Measurements from ENCODE around the gene PEF1.
A peak's percentile ranks its signal among the peaks of the same experiment; 100 is the strongest.

Gene PEF1

GRCh38 chr1:31615414-31615813 is 29.3 kb downstream of the PEF1 start:
- no peak for DNase-seq (ENCODE audit: low spot score in 2 of 2)
- Histone ChIP-seq H3K27me3 (ENCODE audit: low read depth) (peaks cover 6% of the 10 kb centered on the region; the same call in 1 of the 2 replicates), H3K4me1 (no peaks in the 10 kb centered on the region; the same call in 1 of the 2 replicates), H3K36me3 (replicated peaks) (no peaks in the 10 kb centered on the region), H3K4me3 (no peak overlapping the region), H3K9me3 (no peaks in the 10 kb centered on the region)
- in situ Hi-C loops (cut with MboI; ENCODE audit: low sequenced_read_pairs): no loop called here

GRCh38 chr1:31614414-31615005 is 30.2 kb downstream of the PEF1 start:
- no peak for DNase-seq (ENCODE audit: low spot score in 2 of 2)
- no peaks in the 10 kb centered on the region for H3K36me3 ChIP-seq (replicated peaks)
- in situ Hi-C loops (cut with MboI; ENCODE audit: low sequenced_read_pairs): no loop called here
- no peaks in the 10 kb centered on the region for H3K9me3 ChIP-seq
- no peak overlapping the region for H3K4me3 ChIP-seq
- H3K27me3 ChIP-seq (ENCODE audit: low read depth): peaks cover 8% of the 10 kb centered on the region; the same call in 1 of the 2 replicates
- H3K4me1 ChIP-seq: no peaks in the 10 kb centered on the region; the same call in 1 of the 2 replicates

GRCh38 chr1:31609514-31610118 is 35.1 kb downstream of the PEF1 start:
- Histone ChIP-seq H3K4me1 (no peaks in the 10 kb centered on the region), H3K4me3 (no peak overlapping the region), H3K36me3 (replicated peaks) (no peaks in the 10 kb centered on the region), H3K27me3 (ENCODE audit: low read depth) (peaks cover 14% of the 10 kb centered on the region; the same call in 1 of the 2 replicates), H3K9me3 (no peaks in the 10 kb centered on the region)
- no peak for DNase-seq (ENCODE audit: low spot score in 2 of 2)
- in situ Hi-C loops (cut with MboI; ENCODE audit: low sequenced_read_pairs): no loop called here

GRCh38 chr1:31607360-31607759 is 37.3 kb downstream of the PEF1 start:
- H3K9me3 ChIP-seq: no peaks in the 10 kb centered on the region
- H3K36me3 ChIP-seq (replicated peaks): no peaks in the 10 kb centered on the region
- peaks cover 4% of the 10 kb centered on the region; the same call in 1 of the 2 replicates for H3K4me1 ChIP-seq
- DNase-seq (ENCODE audit: low spot score in 2 of 2): no peak
- H3K27me3 ChIP-seq (ENCODE audit: low read depth): peaks cover 16% of the 10 kb centered on the region; the same call in 1 of the 2 replicates
- H3K4me3 ChIP-seq: no peak overlapping the region
- in situ Hi-C loops (cut with MboI; ENCODE audit: low sequenced_read_pairs): no loop called here

- in situ Hi-C loops (cut with MboI; ENCODE audit: low sequenced_read_pairs): no loop called here
- Histone ChIP-seq H3K27me3 (ENCODE audit: low read depth) (peaks cover 16% of the 10 kb centered on the region; the same call in 1 of the 2 replicates), H3K4me1 (peaks cover 4% of the 10 kb centered on the region; the same call in 1 of the 2 replicates), H3K36me3 (replicated peaks) (no peaks in the 10 kb centered on the region), H3K9me3 (no peaks in the 10 kb centered on the region), H3K4me3 (no peak overlapping the region)
- DNase-seq (ENCODE audit: low spot score in 2 of 2): no peak
Measured at GRCh38 chr1:31605908-31606427, 38.7 kb downstream of the PEF1 start.

GRCh38 chr1:31602081-31602480 is 42.6 kb downstream of the PEF1 start:
- no peak for DNase-seq (ENCODE audit: low spot score in 2 of 2)
- Histone ChIP-seq H3K9me3 (no peaks in the 10 kb centered on the region), H3K27me3 (ENCODE audit: low read depth) (peaks cover 4% of the 10 kb centered on the region; the same call in 1 of the 2 replicates), H3K4me1 (peaks cover 4% of the 10 kb centered on the region; the same call in 1 of the 2 replicates), H3K36me3 (replicated peaks) (no peaks in the 10 kb centered on the region), H3K4me3 (no peak overlapping the region)
- in situ Hi-C loops (cut with MboI; ENCODE audit: low sequenced_read_pairs): no loop called here

- in situ Hi-C loops (cut with MboI; ENCODE audit: low sequenced_read_pairs): no loop called here
- Histone ChIP-seq H3K4me1 (peaks cover 4% of the 10 kb centered on the region; the same call in 1 of the 2 replicates), H3K27me3 (ENCODE audit: low read depth) (peaks cover 9% of the 10 kb centered on the region), H3K4me3 (no peak overlapping the region), H3K36me3 (replicated peaks) (no peaks in the 10 kb centered on the region), H3K9me3 (no peaks in the 10 kb centered on the region)
- DNase-seq (ENCODE audit: low spot score in 2 of 2): no peak
Measured at GRCh38 chr1:31600641-31601040, 44.0 kb downstream of the PEF1 start.

GRCh38 chr1:31598980-31599379 is 45.7 kb downstream of the PEF1 start:
- Histone ChIP-seq H3K4me3 (no peak overlapping the region), H3K27me3 (ENCODE audit: low read depth) (peaks cover 7% of the 10 kb centered on the region), H3K4me1 (peaks cover 4% of the 10 kb centered on the region; the same call in 1 of the 2 replicates), H3K9me3 (no peaks in the 10 kb centered on the region), H3K36me3 (replicated peaks) (no peaks in the 10 kb centered on the region)
- in situ Hi-C loops (cut with MboI; ENCODE audit: low sequenced_read_pairs): no loop called here
- DNase-seq (ENCODE audit: low spot score in 2 of 2): no peak

GRCh38 chr1:31596737-31597097 is 48.0 kb downstream of the PEF1 start:
- Histone ChIP-seq H3K36me3 (replicated peaks) (no peaks in the 10 kb centered on the region), H3K4me1 (no peaks in the 10 kb centered on the region), H3K4me3 (no peak overlapping the region), H3K9me3 (no peaks in the 10 kb centered on the region), H3K27me3 (ENCODE audit: low read depth) (peaks cover 10% of the 10 kb centered on the region)
- DNase-seq (ENCODE audit: low spot score in 2 of 2): no peak
- in situ Hi-C loops (cut with MboI; ENCODE audit: low sequenced_read_pairs): no loop called here

- H3K9me3 ChIP-seq: no peaks in the 10 kb centered on the region
- H3K27me3 ChIP-seq (ENCODE audit: low read depth): peaks cover 14% of the 10 kb centered on the region
- no peaks in the 10 kb centered on the region for H3K4me1 ChIP-seq
- no peaks in the 10 kb centered on the region for H3K36me3 ChIP-seq (replicated peaks)
- in situ Hi-C loops (cut with MboI; ENCODE audit: low sequenced_read_pairs): no loop called here
- no peak for DNase-seq (ENCODE audit: low spot score in 2 of 2)
- H3K4me3 ChIP-seq: no peak overlapping the region
Measured at GRCh38 chr1:31595836-31596736, 48.6 kb downstream of the PEF1 start.

- peak; percentile 21 to 87 for DNase-seq (ENCODE audit: low spot score in 2 of 2)
- Histone ChIP-seq H3K27me3 (ENCODE audit: low read depth) (peaks cover 14% of the 10 kb centered on the region), H3K9me3 (no peaks in the 10 kb centered on the region), H3K4me1 (no peaks in the 10 kb centered on the region), H3K36me3 (replicated peaks) (no peaks in the 10 kb centered on the region), H3K4me3 (no peak overlapping the region)
- in situ Hi-C loops (cut with MboI; ENCODE audit: low sequenced_read_pairs): no loop called here
Measured at GRCh38 chr1:31593770-31594632, 50.7 kb downstream of the PEF1 start.

GRCh38 chr1:31593136-31593665 is 51.5 kb downstream of the PEF1 start:
- Histone ChIP-seq H3K36me3 (replicated peaks) (no peaks in the 10 kb centered on the region), H3K9me3 (no peaks in the 10 kb centered on the region), H3K4me1 (no peaks in the 10 kb centered on the region), H3K4me3 (no peak overlapping the region), H3K27me3 (ENCODE audit: low read depth) (peaks cover 14% of the 10 kb centered on the region)
- in situ Hi-C loops (cut with MboI; ENCODE audit: low sequenced_read_pairs): no loop called here
- no peak for DNase-seq (ENCODE audit: low spot score in 2 of 2)

GRCh38 chr1:31592132-31592531 is 52.5 kb downstream of the PEF1 start:
- Histone ChIP-seq H3K4me3 (no peak overlapping the region), H3K27me3 (ENCODE audit: low read depth) (peaks cover 14% of the 10 kb centered on the region), H3K4me1 (no peaks in the 10 kb centered on the region), H3K9me3 (no peaks in the 10 kb centered on the region), H3K36me3 (replicated peaks) (no peaks in the 10 kb centered on the region)
- DNase-seq (ENCODE audit: low spot score in 2 of 2): no peak
- in situ Hi-C loops (cut with MboI; ENCODE audit: low sequenced_read_pairs): no loop called here
